PC-3 (cell line): ENCODE data around the gene ADGRD1.

Source experiments
- CTCF ChIP-seq: fragments of 300-600 bp; sonication (generic); conservative IDR thresholded peaks from 2 replicates; pipeline ENCODE4 v1.5.1; 2017; ENCODE audit warnings: antibody characterized with exemption, low read depth, mild to moderate bottlenecking, low read length
- EZH2 ChIP-seq: fragments of 300-600 bp; sonication (generic); IDR thresholded peaks from one replicate; pipeline ENCODE4 v1.6.1; 2017; ENCODE audit warnings: antibody characterized with exemption, mild to moderate bottlenecking, low read length; ENCODE audit not compliant: unreplicated experiment
- EZH2phosphoT487 ChIP-seq: fragments of 300-600 bp; sonication (generic); IDR thresholded peaks from 2 replicates; pipeline ENCODE4 v1.6.1; 2018; ENCODE audit warnings: mild to moderate bottlenecking, antibody characterized with exemption, low read length, borderline replicate concordance

GRCh38 chr12:131166717-131167116, 213.0 kb downstream of the ADGRD1 start:
- TF ChIP-seq CTCF (no peak), EZH2 (no peak), EZH2phosphoT487 (no peak)
